Adipocyte (in vitro differentiated cells): ENCODE measurements around the gene FAAP20.
A peak's percentile ranks its signal among the peaks of the same experiment; 100 is the strongest.

Source experiments
- DNase-seq: peaks from one replicate; pipeline ENCODE4 v3.0.0-alpha.2; 2015; ENCODE audit warnings: low read depth
- H3K27me3 ChIP-seq: replicated peaks from 2 replicates; pipeline ENCODE4 v1.7.0; 2013; ENCODE audit warnings: mild to moderate bottlenecking, low read length, moderate library complexity; ENCODE audit not compliant: control insufficient read depth, insufficient read depth
- H3K36me3 ChIP-seq: 2 replicates; pipeline ENCODE4 v1.7.0; 2013; ENCODE audit warnings: low read length, mild to moderate bottlenecking, moderate library complexity; ENCODE audit not compliant: control insufficient read depth, insufficient read depth, severe bottlenecking
- H3K4me1 ChIP-seq: 2 replicates; pipeline ENCODE4 v1.7.0; 2013; ENCODE audit warnings: mild to moderate bottlenecking, low read length, moderate library complexity; ENCODE audit not compliant: control insufficient read depth, insufficient read depth
- H3K4me3 ChIP-seq: 2 replicates; pipeline ENCODE4 v1.7.0; 2013; ENCODE audit warnings: mild to moderate bottlenecking, low read length, moderate library complexity
- H3K9ac ChIP-seq: 2 replicates; pipeline ENCODE4 v1.7.0; 2013; ENCODE audit warnings: mild to moderate bottlenecking, low read length, moderate library complexity
- H3K9me3 ChIP-seq: 2 replicates; pipeline ENCODE4 v1.7.0; 2013; ENCODE audit warnings: mild to moderate bottlenecking, low read length, moderate library complexity; ENCODE audit not compliant: control insufficient read depth

Gene FAAP20

DNA sequence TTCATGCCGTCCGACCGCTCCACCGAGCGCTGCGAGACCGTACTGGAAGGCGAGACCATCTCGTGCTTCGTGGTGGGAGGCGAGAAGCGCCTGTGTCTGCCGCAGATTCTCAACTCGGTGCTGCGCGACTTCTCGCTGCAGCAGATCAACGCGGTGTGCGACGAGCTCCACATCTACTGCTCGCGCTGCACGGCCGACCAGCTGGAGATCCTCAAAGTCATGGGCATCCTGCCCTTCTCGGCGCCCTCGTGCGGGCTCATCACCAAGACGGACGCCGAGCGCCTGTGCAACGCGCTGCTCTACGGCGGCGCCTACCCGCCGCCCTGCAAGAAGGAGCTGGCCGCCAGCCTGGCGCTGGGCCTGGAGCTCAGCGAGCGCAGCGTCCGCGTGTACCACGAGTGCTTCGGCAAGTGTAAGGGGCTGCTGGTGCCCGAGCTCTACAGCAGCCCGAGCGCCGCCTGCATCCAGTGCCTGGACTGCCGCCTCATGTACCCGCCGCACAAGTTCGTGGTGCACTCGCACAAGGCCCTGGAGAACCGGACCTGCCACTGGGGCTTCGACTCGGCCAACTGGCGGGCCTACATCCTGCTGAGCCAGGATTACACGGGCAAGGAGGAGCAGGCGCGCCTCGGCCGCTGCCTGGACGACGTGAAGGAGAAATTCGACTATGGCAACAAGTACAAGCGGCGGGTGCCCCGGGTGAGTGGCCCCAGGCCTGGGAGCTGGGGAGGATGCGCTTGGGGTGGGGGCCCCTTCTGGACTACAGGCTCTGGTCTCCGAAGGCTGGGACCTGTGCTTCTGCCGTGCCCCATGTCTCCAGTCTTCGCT, 34.7 kb upstream of the FAAP20 start:
- peak; percentile 72 for DNase-seq
- H3K4me1 ChIP-seq, result peaks cover 33% of the 10 kb centered on the region
- H3K4me3 ChIP-seq, result peak overlapping the region; percentile 92
- peak overlapping the region; percentile 90 for H3K9ac ChIP-seq
- no peaks in the 10 kb centered on the region for H3K27me3 ChIP-seq
- H3K9me3 ChIP-seq, result no peaks in the 10 kb centered on the region
- no peaks in the 10 kb centered on the region for H3K36me3 ChIP-seq

- no peaks in the 10 kb centered on the region for H3K9me3 ChIP-seq
- peak; percentile 39 for DNase-seq
- peaks cover 28% of the 10 kb centered on the region for H3K4me1 ChIP-seq
- no peaks in the 10 kb centered on the region for H3K27me3 ChIP-seq
- no peaks in the 10 kb centered on the region for H3K36me3 ChIP-seq
- peak overlapping the region; percentile 92 for H3K4me3 ChIP-seq
- H3K9ac ChIP-seq, result peak overlapping the region; percentile 90
Measured at GRCh38 chr1:2228694-2229036, 34.1 kb upstream of the FAAP20 start.

DNA sequence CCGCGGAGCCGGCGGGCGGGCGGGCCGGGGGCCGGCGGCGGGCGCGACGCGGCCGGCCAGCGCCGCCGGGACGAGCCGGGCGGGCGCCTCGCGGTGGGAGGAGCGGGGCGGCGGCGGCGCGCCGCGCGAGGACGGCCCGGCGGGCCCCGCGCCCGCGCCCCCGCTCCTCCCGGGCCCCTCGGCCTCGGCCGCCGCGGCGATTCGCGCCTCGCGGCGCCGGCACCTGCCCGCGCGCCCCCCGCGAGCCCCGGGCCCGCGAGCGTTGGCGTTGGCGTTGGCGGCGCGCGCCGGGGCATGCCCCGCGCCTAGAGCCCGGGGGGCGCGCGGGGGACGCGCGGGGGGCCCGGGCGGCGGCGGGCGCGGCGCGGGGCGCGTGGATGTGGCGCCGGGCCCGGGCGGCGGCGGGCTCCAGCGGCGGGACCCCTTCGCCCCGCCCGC, 33.6 kb upstream of the FAAP20 start, which contains the start of gene SKI:
Gene SKI (plus strand): TSS at position 163 of the 438 bp plus-strand sequence. CDS start 448 bp downstream, outside the sequence.
- peak within 1 kb of the TSS; percentile 98 for H3K9ac ChIP-seq
- peak within 1 kb of the TSS; percentile 92 for H3K4me3 ChIP-seq
- peak; percentile 49 for DNase-seq
- H3K4me1 ChIP-seq, result peaks cover 23% of the 10 kb centered on the region
- no peaks in the 10 kb centered on the region for H3K27me3 ChIP-seq
- no peaks in the 10 kb centered on the region for H3K36me3 ChIP-seq
- no peaks in the 10 kb centered on the region for H3K9me3 ChIP-seq

GRCh38 chr1:2227346-2228156, 33.0 kb upstream of the FAAP20 start:
- no peaks in the 10 kb centered on the region for H3K36me3 ChIP-seq
- H3K9me3 ChIP-seq, result no peaks in the 10 kb centered on the region
- peak overlapping the region; percentile 98 for H3K9ac ChIP-seq
- no peaks in the 10 kb centered on the region for H3K27me3 ChIP-seq
- peaks cover 16% of the 10 kb centered on the region for H3K4me1 ChIP-seq
- peak; percentile 99 for DNase-seq
- peak overlapping the region; percentile 85 for H3K4me3 ChIP-seq

GRCh38 chr1:2226525-2227345, 32.2 kb upstream of the FAAP20 start:
- H3K27me3 ChIP-seq, result no peaks in the 10 kb centered on the region
- peak overlapping the region; percentile 98 for H3K9ac ChIP-seq
- H3K36me3 ChIP-seq, result no peaks in the 10 kb centered on the region
- peaks cover 9% of the 10 kb centered on the region for H3K4me1 ChIP-seq
- H3K4me3 ChIP-seq, result peak overlapping the region; percentile 85
- DNase-seq, result peak; percentile 61
- no peaks in the 10 kb centered on the region for H3K9me3 ChIP-seq

DNA sequence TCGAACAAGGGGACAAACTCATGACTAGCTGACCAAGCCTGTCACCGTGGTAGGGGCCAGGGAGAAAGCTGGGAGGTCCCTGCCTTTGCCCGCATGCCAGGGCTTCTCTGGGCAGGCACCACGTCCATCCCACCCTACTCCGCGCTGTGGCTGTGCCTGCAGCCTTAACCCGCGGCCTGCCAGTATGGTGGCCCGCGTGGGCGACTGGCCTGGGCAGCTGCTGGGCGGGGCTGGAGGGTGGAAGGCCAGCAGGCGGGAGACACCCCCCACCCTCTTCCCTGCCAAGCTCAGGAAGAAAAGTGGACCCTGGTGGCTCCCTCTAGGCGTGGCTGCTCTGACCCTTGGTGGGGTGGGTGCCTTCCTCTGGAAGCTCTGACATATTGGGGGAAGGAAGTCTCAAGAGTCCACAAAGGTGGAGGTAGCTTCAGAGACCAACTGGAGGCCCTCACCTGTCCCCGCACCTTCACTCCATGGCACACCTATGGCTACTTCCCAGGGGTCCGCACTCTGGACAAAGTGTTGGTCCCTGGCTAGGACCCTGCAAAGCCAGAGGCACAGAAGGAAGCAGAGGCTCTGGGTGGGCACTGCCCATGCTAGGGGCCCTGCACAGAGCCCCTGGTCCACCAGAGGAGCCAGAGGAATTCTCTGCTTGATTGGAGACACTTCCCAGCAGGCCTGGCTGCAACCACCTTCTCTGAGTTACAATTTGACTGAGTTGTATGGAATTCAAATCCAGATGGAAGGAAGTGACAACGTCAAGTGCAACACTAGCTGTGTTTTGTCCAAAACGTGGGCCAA, 30.3 kb upstream of the FAAP20 start:
- no peak for DNase-seq
- H3K4me1 ChIP-seq, result peaks cover 4% of the 10 kb centered on the region
- no peak overlapping the region for H3K9ac ChIP-seq
- H3K4me3 ChIP-seq, result no peak overlapping the region
- no peaks in the 10 kb centered on the region for H3K36me3 ChIP-seq
- no peaks in the 10 kb centered on the region for H3K27me3 ChIP-seq
- no peaks in the 10 kb centered on the region for H3K9me3 ChIP-seq

DNA sequence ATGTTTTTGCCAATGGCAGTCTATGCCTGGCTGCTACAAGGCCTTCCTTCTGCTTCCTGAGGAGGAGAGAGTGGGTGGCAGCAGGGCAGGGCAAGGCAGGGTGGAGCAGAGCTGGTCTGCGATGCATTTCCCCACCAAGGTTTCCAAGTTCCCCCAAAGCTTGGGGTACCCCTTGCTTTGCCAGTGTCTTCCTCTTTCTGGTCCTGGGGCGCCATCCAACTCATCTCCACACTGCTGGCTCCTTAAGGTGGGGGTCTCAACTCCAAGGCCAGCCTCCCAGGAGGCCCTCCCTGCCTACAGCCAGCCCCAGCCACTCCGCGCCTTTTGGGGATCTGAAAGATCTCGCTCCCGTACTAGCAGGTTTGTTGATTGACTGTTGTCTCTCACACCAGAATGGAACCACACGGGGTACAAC, 29.6 kb upstream of the FAAP20 start:
- H3K4me1 ChIP-seq, result peaks cover 4% of the 10 kb centered on the region
- no peaks in the 10 kb centered on the region for H3K9me3 ChIP-seq
- no peaks in the 10 kb centered on the region for H3K36me3 ChIP-seq
- no peak overlapping the region for H3K4me3 ChIP-seq
- no peak overlapping the region for H3K9ac ChIP-seq
- no peaks in the 10 kb centered on the region for H3K27me3 ChIP-seq
- DNase-seq, result no peak

DNA sequence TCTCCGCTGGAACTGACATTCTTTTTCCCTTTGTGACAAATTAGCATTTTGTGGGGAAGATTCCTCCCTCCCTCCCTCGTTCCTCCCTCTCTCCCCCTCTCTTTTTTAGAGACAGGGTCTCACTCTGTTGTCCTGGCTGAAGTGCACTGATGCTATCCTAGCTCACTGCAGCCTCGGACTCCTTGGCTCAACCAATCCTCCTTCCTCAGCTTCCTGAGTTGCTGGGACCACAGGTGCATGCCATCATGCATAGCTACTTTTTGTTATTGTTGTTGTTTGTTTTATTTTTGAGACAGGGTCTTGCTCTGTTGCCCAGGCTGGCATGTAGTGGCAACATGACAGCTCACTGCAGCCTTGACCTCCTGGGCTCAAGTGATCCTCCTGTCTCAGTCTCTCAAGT, 26.7 kb upstream of the FAAP20 start:
- Histone ChIP-seq H3K36me3 (no peaks in the 10 kb centered on the region), H3K4me1 (no peaks in the 10 kb centered on the region), H3K9ac (no peak overlapping the region), H3K27me3 (no peaks in the 10 kb centered on the region), H3K4me3 (no peak overlapping the region), H3K9me3 (no peaks in the 10 kb centered on the region)
- no peak for DNase-seq

GRCh38 chr1:2216767-2217058, 22.1 kb upstream of the FAAP20 start:
- Histone ChIP-seq H3K9me3 (no peaks in the 10 kb centered on the region), H3K4me3 (no peak overlapping the region), H3K4me1 (peaks cover 27% of the 10 kb centered on the region), H3K9ac (no peak overlapping the region), H3K27me3 (no peaks in the 10 kb centered on the region), H3K36me3 (no peaks in the 10 kb centered on the region)
- no peak for DNase-seq

DNA sequence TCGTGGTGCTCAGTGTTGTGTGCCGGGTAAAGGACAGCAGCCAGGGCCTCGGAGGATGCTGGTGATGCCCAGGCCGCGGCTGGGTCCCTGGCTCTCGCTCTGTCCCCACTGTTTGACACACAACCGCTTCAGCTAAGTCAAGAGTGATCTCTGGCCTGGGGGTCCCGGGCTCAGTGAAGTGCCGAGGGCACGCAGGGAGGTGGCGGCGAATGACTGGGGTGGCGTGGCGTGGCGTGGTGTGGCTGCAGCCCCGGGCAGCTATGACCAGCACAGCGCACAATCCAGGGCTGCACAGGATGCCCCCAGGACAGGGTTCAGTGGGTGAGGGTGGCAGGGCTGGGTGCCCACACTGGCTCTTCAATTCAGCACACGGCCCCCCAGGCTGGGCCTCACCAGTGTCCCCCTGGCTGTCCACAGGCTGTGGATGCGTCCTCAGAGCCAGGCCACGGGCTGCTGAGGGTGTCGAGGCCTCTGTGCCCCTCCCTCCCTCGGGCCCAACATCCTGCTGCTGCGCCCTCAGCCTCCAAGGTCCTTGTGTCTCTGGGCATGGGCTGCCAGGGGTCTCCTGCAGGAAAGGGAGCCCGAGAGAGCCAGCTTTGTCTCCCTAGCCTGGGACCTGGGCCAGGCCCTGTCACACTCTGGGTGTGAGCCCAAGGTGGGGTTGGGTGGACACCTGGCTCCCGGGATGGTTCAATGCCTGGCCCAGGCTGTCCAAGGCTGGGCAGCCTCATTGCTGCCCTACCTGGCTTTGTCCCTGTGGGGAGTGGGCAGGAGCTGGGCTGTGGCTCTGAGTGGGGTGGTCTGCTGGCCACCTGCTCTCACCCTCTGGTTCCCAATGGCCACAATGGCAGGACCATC, 21.6 kb upstream of the FAAP20 start:
- no peak overlapping the region for H3K4me3 ChIP-seq
- H3K4me1 ChIP-seq, result peaks cover 27% of the 10 kb centered on the region
- H3K9ac ChIP-seq, result no peak overlapping the region
- no peaks in the 10 kb centered on the region for H3K27me3 ChIP-seq
- no peak for DNase-seq
- no peaks in the 10 kb centered on the region for H3K36me3 ChIP-seq
- H3K9me3 ChIP-seq, result no peaks in the 10 kb centered on the region
